HL-60 (cell line): ENCODE measurements around the gene CUL4A.

Source experiments
- GABPA ChIP-seq: IDR thresholded peaks from 2 replicates; pipeline ENCODE4 v1.6.1; 2012; ENCODE audit warnings: low read depth
- POLR2AphosphoS5 ChIP-seq: IDR thresholded peaks from 2 replicates; pipeline ENCODE4 v1.6.1; 2012; ENCODE audit warnings: low read depth
- SPI1 ChIP-seq: IDR thresholded peaks from 2 replicates; pipeline ENCODE4 v1.6.1; 2012; ENCODE audit warnings: low read depth, mild to moderate bottlenecking, borderline replicate concordance
- TF ChIP-seq, protein P1 (sequence below): IDR thresholded peaks from one replicate; pipeline ENCODE4 v1.5.1; 2011; ENCODE audit warnings: low read length, control low read depth, inconsistent platforms; ENCODE audit not compliant: insufficient read depth
- TF ChIP-seq, protein P2 (sequence below): IDR thresholded peaks from 2 replicates; pipeline ENCODE4 v1.6.1; 2012; ENCODE audit warnings: low read depth; ENCODE audit not compliant: insufficient replicate concordance

DNA sequence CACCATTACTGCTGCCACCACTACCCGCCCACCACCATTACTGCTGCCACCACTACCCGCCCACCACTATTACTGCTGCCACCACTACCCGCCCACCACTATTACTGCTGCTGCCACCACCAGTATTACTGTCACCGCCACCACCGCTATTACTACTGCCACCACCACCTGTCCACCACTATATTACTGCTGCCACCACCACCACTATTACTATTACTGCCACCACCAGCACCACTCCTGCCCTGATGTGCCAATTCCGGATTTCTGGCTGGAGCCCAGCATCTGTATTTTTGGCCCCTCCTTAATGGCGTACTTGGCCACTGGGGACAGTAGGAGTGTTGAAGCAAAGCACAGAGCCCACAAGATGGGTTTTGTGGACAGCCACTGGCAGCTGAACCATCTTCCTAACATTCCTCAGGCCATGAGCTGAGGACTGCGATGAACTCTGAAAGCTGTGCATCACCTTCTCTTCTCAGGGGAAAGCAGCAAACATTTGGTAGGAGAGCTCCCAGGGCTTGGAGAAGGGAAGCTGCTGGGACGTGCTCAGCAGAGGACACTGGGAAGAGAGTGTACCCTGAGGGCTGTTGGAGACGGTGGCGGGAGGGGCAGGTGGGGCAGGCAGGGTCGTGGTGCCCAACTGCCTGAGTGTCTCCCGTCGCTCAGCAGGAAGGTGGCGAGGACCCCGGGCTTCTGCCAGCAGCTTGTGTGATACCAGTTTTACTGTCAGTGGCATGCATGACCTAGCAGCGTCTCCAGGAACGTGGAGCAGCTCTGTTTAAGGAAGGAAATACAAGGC lies 23.0 kb downstream of the CUL4A start:
- TF ChIP-seq, protein P1, sequence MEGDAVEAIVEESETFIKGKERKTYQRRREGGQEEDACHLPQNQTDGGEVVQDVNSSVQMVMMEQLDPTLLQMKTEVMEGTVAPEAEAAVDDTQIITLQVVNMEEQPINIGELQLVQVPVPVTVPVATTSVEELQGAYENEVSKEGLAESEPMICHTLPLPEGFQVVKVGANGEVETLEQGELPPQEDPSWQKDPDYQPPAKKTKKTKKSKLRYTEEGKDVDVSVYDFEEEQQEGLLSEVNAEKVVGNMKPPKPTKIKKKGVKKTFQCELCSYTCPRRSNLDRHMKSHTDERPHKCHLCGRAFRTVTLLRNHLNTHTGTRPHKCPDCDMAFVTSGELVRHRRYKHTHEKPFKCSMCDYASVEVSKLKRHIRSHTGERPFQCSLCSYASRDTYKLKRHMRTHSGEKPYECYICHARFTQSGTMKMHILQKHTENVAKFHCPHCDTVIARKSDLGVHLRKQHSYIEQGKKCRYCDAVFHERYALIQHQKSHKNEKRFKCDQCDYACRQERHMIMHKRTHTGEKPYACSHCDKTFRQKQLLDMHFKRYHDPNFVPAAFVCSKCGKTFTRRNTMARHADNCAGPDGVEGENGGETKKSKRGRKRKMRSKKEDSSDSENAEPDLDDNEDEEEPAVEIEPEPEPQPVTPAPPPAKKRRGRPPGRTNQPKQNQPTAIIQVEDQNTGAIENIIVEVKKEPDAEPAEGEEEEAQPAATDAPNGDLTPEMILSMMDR, result no peak
- TF ChIP-seq POLR2AphosphoS5, result no peak
- no peak for TF ChIP-seq SPI1
- TF ChIP-seq, protein P2, sequence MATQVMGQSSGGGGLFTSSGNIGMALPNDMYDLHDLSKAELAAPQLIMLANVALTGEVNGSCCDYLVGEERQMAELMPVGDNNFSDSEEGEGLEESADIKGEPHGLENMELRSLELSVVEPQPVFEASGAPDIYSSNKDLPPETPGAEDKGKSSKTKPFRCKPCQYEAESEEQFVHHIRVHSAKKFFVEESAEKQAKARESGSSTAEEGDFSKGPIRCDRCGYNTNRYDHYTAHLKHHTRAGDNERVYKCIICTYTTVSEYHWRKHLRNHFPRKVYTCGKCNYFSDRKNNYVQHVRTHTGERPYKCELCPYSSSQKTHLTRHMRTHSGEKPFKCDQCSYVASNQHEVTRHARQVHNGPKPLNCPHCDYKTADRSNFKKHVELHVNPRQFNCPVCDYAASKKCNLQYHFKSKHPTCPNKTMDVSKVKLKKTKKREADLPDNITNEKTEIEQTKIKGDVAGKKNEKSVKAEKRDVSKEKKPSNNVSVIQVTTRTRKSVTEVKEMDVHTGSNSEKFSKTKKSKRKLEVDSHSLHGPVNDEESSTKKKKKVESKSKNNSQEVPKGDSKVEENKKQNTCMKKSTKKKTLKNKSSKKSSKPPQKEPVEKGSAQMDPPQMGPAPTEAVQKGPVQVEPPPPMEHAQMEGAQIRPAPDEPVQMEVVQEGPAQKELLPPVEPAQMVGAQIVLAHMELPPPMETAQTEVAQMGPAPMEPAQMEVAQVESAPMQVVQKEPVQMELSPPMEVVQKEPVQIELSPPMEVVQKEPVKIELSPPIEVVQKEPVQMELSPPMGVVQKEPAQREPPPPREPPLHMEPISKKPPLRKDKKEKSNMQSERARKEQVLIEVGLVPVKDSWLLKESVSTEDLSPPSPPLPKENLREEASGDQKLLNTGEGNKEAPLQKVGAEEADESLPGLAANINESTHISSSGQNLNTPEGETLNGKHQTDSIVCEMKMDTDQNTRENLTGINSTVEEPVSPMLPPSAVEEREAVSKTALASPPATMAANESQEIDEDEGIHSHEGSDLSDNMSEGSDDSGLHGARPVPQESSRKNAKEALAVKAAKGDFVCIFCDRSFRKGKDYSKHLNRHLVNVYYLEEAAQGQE, result no peak
- no peak for TF ChIP-seq GABPA
